AG04449 (cell line): ENCODE results near the gene ALDH1A1.

Experiments
- CTCF ChIA-PET: fragments of 350-600 bp; formaldehyde crosslinking; extraction: SDS; loops from one replicate; lab custom pipeline; 2021; ENCODE audit warnings: antibody characterized with exemption; lab: Yijun Ruan, JAX
- POLR2A ChIA-PET: fragments of 400-600, 350-600 bp; formaldehyde crosslinking; extraction: SDS; loops from one replicate; lab custom pipeline; 2020; ENCODE audit warnings: antibody characterized with exemption, inconsistent platforms; lab: Yijun Ruan, JAX
- DNase-seq: peaks from one replicate; pipeline ENCODE4 v3.0.0-alpha.2; 2010; ENCODE audit warnings: low read depth, low spot score
- H3K4me3 ChIP-seq: 2 replicates; pipeline ENCODE4 v1.5.1; 2011; ENCODE audit warnings: low read depth, mild to moderate bottlenecking, control low read depth, low read length
- CTCF ChIP-seq: IDR thresholded peaks from one replicate; pipeline ENCODE4 v1.5.1; 2011; ENCODE audit warnings: mild to moderate bottlenecking, moderate library complexity, low read length, control low read depth, inconsistent platforms; ENCODE audit not compliant: insufficient read depth; ENCODE audit errors: missing control alignments

Gene ALDH1A1

GRCh38 chr9:72954431-72955125, 1.7 kb upstream of the ALDH1A1 start:
- no peak for TF ChIP-seq CTCF
- no peak for DNase-seq
- ChIA-PET CTCF (interaction anchor here (1.4 to 1.6 kb wide), 2 partner anchors 12 to 98 kb away, joined by 4 to 6 read pairs; no protein-coding TSS in a partner anchor), POLR2A (no interaction called here)
- H3K4me3 ChIP-seq: no peak overlapping the region

GRCh38 chr9:72952381-72952690, 517 bp downstream of the ALDH1A1 start:
- H3K4me3 ChIP-seq: no peak overlapping the region
- no peak for DNase-seq
- CTCF ChIA-PET: no interaction called here
- no peak for TF ChIP-seq CTCF
- POLR2A ChIA-PET: no interaction called here

GRCh38 chr9:72951520-72952380, 1.1 kb downstream of the ALDH1A1 start:
- no peak for DNase-seq
- no peak for TF ChIP-seq CTCF
- POLR2A ChIA-PET: interaction anchor here (0.5 kb wide), 1 partner anchor 71 kb away, joined by 3 read pairs; no protein-coding TSS in a partner anchor
- CTCF ChIA-PET: no interaction called here
- no peak overlapping the region for H3K4me3 ChIP-seq

GRCh38 chr9:72950875-72951442, 1.9 kb downstream of the ALDH1A1 start:
- CTCF ChIA-PET: interaction anchor here (1.1 kb wide), 1 partner anchor 9 kb away, joined by 4 read pairs; no protein-coding TSS in a partner anchor
- DNase-seq: no peak
- TF ChIP-seq CTCF: no peak
- POLR2A ChIA-PET: interaction anchor here (0.5 kb wide), 1 partner anchor 72 kb away, joined by 3 read pairs; no protein-coding TSS in a partner anchor
- H3K4me3 ChIP-seq: no peak overlapping the region

GRCh38 chr9:72949918-72950325, 2.9 kb downstream of the ALDH1A1 start:
- no peak for TF ChIP-seq CTCF
- ChIA-PET CTCF (interaction anchor here (1.1 kb wide), 1 partner anchor 8 kb away, joined by 4 read pairs; no protein-coding TSS in a partner anchor), POLR2A (no interaction called here)
- no peak for DNase-seq
- H3K4me3 ChIP-seq: no peak overlapping the region

GRCh38 chr9:72949244-72949582, 3.6 kb downstream of the ALDH1A1 start:
- no peak for TF ChIP-seq CTCF
- no peak for DNase-seq
- ChIA-PET CTCF (interaction anchor here (1.1 to 2.5 kb wide), 3 partner anchors 18 to 92 kb away, joined by 3 to 8 read pairs (median 3); no protein-coding TSS in a partner anchor), POLR2A (no interaction called here)
- no peak overlapping the region for H3K4me3 ChIP-seq
